ENCODE measurements around the gene DNAJA3.

The DNAJA3 gene

DNA sequence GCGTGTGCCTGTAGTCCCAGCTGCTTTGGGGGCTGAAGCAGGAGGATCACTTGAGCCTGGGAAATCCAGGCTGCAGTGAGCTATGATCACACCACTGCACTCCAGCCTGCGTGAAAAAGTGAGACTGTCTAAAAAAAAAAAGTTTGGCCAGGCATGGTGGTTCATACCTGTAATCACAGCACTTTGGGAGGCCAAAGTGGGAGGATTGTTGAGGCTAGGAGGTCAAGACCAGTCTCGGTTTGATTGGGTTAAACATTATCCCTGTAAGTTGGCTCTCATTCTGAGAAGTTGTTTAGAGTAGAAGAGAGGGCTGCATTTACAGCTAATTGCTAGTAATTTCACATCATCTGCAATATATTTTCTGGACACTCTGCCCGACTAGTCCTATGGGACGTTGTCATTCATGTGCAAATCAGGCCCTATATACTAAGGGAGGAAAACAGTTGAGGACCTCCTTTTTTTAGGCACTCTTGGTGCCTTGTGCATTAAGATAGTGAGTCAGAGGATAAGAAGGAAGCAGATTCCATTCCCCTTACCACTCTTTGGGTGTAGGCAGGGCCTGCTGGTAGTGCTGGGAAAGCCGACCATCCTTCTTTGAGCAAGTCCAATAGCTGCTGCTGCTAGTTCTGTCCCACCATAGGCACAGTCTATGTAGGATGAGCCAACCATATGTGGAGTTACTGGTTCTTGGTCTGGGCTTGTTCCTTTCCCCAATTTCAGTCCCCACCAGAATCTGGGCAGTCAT, 69.2 kb downstream of the DNAJA3 start:
- no peak for TF ChIP-seq NFRKB (IDR thresholded peaks at IDR 0.05)
- no peak for TF ChIP-seq FOXA1 (IDR thresholded peaks at IDR 0.05)
- TF ChIP-seq ZNF384 (IDR thresholded peaks at IDR 0.05): no peak
- no peak for TF ChIP-seq ELF4 (IDR thresholded peaks at IDR 0.05)
- TF ChIP-seq SUZ12 (IDR thresholded peaks at IDR 0.05): no peak
- no peak for TF ChIP-seq ARNT (IDR thresholded peaks at IDR 0.05)
- TF ChIP-seq FOXK2 (IDR thresholded peaks at IDR 0.05): no peak
- TF ChIP-seq BHLHE40 (IDR thresholded peaks at IDR 0.05; ENCODE audit: borderline replicate concordance): no peak
- TF ChIP-seq FOXM1 (IDR thresholded peaks at IDR 0.05; ENCODE audit: borderline replicate concordance): no peak
- TF ChIP-seq SP1 (IDR thresholded peaks at IDR 0.05): no peak
- no peak for TF ChIP-seq TARDBP (IDR thresholded peaks at IDR 0.05)
- ChIA-PET CTCF (no interaction called here), POLR2A (no interaction called here)
- DNase-seq (ENCODE audit: extremely low spot score): no peak

- no peak for DNase-seq (ENCODE audit: extremely low spot score)
- ChIA-PET CTCF (no interaction called here), POLR2A (no interaction called here)
- TF ChIP-seq FOXK2 (IDR thresholded peaks at IDR 0.05) (no peak), HDGF (IDR thresholded peaks at IDR 0.05; ENCODE audit: borderline replicate concordance) (no peak), ARNT (IDR thresholded peaks at IDR 0.05) (no peak), TARDBP (IDR thresholded peaks at IDR 0.05) (no peak), ZNF384 (IDR thresholded peaks at IDR 0.05) (no peak)
Observed at GRCh38 chr16:4495766-4496165, 70.1 kb downstream of the DNAJA3 start.

DNA sequence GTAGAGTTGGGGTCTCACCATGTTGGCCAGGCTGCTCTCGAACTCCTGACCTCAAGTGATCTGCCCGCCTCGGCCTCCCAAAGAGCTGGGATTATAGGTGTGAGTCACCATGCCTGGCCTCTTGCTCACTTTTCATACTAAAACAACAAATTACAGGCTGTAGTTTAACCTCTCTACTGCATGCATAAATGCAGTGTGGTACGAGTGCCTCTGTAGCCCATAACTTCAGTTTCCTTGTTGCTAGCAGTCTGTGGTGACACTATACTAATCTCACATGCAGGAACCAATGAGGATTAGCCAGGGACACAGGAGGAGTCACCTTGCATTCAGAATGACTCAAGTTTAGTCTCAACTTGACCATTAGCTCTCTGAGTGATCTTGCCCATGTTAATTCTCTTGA, 70.6 kb downstream of the DNAJA3 start:
- DNase-seq (ENCODE audit: extremely low spot score): no peak
- POLR2A ChIA-PET: no interaction called here
- TF ChIP-seq HDGF (IDR thresholded peaks at IDR 0.05; ENCODE audit: borderline replicate concordance) (no peak), ELF4 (IDR thresholded peaks at IDR 0.05) (no peak), CTBP1 (IDR thresholded peaks at IDR 0.05; ENCODE audit: borderline replicate concordance) (no peak), ARNT (IDR thresholded peaks at IDR 0.05) (no peak), ZNF384 (IDR thresholded peaks at IDR 0.05) (no peak), SUZ12 (IDR thresholded peaks at IDR 0.05) (no peak), L3MBTL2 (conservative IDR thresholded peaks at IDR 0.05) (no peak), PKNOX1 (IDR thresholded peaks at IDR 0.05) (no peak), SP1 (IDR thresholded peaks at IDR 0.05) (no peak), FOXA1 (IDR thresholded peaks at IDR 0.05) (no peak)
- CTCF ChIA-PET: no interaction called here

DNA sequence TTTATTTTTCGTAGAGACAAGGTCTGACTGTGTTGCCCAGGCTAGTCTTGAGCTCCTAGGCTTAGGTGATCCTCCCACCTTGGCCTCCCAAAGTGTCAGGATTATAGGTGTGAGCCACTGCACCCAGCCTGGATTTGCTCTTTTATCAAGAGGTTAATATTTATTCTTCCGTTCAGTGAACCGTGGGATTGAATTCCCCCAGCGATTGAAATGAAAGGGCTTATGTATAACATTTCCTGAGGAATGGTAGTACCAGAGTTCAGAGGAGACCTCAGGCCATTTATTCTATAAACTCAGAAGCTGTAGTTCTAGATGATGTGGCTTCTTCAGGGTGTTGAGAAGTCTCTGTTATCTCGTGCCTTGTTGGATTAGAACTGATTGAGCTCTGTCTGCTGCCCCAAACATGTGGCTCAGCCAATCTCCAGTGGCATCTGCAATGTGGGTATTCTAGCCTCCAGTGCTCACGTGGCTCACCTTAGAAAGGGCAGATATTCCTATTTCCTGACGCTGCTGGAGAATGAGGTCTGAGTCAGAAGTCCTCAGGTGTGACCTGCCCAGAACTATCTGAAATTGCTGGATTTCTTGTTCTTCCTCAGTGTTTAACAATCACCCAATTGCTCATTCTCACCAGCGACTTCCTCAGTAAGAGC, 73.0 kb downstream of the DNAJA3 start:
- DNase-seq (ENCODE audit: extremely low spot score): no peak
- ChIA-PET CTCF (no interaction called here), POLR2A (no interaction called here)
- TF ChIP-seq ZNF384 (IDR thresholded peaks at IDR 0.05) (no peak), SP1 (IDR thresholded peaks at IDR 0.05) (no peak), TARDBP (IDR thresholded peaks at IDR 0.05) (no peak), L3MBTL2 (conservative IDR thresholded peaks at IDR 0.05) (no peak), FOXM1 (IDR thresholded peaks at IDR 0.05; ENCODE audit: borderline replicate concordance) (no peak), FOXA1 (IDR thresholded peaks at IDR 0.05) (no peak), BHLHE40 (IDR thresholded peaks at IDR 0.05; ENCODE audit: borderline replicate concordance) (no peak), CTBP1 (IDR thresholded peaks at IDR 0.05; ENCODE audit: borderline replicate concordance) (no peak), ARNT (IDR thresholded peaks at IDR 0.05) (no peak), HDGF (IDR thresholded peaks at IDR 0.05; ENCODE audit: borderline replicate concordance) (no peak), FOXK2 (IDR thresholded peaks at IDR 0.05) (no peak)

GRCh38 chr16:4499196-4499555, 73.5 kb downstream of the DNAJA3 start:
- no peak for TF ChIP-seq FOXA1 (IDR thresholded peaks at IDR 0.05)
- POLR2A ChIA-PET: no interaction called here
- CTCF ChIA-PET: no interaction called here
- no peak for DNase-seq (ENCODE audit: extremely low spot score)

- DNase-seq (ENCODE audit: extremely low spot score): no peak
- CTCF ChIA-PET: interaction anchor here (0.7 to 1.9 kb wide), 2 partner anchors 18 to 19 kb away, joined by 3 to 6 read pairs; no protein-coding TSS in a partner anchor
- POLR2A ChIA-PET: no interaction called here
- TF ChIP-seq CTBP1 (IDR thresholded peaks at IDR 0.05; ENCODE audit: borderline replicate concordance): no peak
- TF ChIP-seq LEF1 (IDR thresholded peaks at IDR 0.05; ENCODE audit: borderline replicate concordance): no peak
- TF ChIP-seq ZNF384 (IDR thresholded peaks at IDR 0.05): no peak
- no peak for TF ChIP-seq PKNOX1 (IDR thresholded peaks at IDR 0.05)
- TF ChIP-seq ARNT (IDR thresholded peaks at IDR 0.05): no peak
- no peak for TF ChIP-seq SUZ12 (IDR thresholded peaks at IDR 0.05)
- TF ChIP-seq BHLHE40 (IDR thresholded peaks at IDR 0.05; ENCODE audit: borderline replicate concordance): no peak
- no peak for TF ChIP-seq FOXA1 (IDR thresholded peaks at IDR 0.05)
- TF ChIP-seq FOXK2 (IDR thresholded peaks at IDR 0.05): no peak
- TF ChIP-seq HDGF (IDR thresholded peaks at IDR 0.05; ENCODE audit: borderline replicate concordance): no peak
- TF ChIP-seq TARDBP (IDR thresholded peaks at IDR 0.05): no peak
- no peak for TF ChIP-seq SP1 (IDR thresholded peaks at IDR 0.05)
- no peak for TF ChIP-seq L3MBTL2 (conservative IDR thresholded peaks at IDR 0.05)
- no peak for TF ChIP-seq ELF4 (IDR thresholded peaks at IDR 0.05)
- TF ChIP-seq FOXM1 (IDR thresholded peaks at IDR 0.05; ENCODE audit: borderline replicate concordance): no peak
- TF ChIP-seq NFRKB (IDR thresholded peaks at IDR 0.05): no peak
Observed at GRCh38 chr16:4500272-4500671, 74.6 kb downstream of the DNAJA3 start.

- ChIA-PET POLR2A (no interaction called here), CTCF (interaction anchor here (0.7 to 1.9 kb wide), 2 partner anchors 18 to 20 kb away, joined by 3 to 6 read pairs; no protein-coding TSS in a partner anchor)
- TF ChIP-seq BHLHE40 (IDR thresholded peaks at IDR 0.05; ENCODE audit: borderline replicate concordance) (no peak), TARDBP (IDR thresholded peaks at IDR 0.05) (no peak), ZNF384 (IDR thresholded peaks at IDR 0.05) (no peak), FOXM1 (IDR thresholded peaks at IDR 0.05; ENCODE audit: borderline replicate concordance) (no peak), LEF1 (IDR thresholded peaks at IDR 0.05; ENCODE audit: borderline replicate concordance) (no peak), HDGF (IDR thresholded peaks at IDR 0.05; ENCODE audit: borderline replicate concordance) (no peak), SP1 (IDR thresholded peaks at IDR 0.05) (no peak), L3MBTL2 (conservative IDR thresholded peaks at IDR 0.05) (no peak), CTBP1 (IDR thresholded peaks at IDR 0.05; ENCODE audit: borderline replicate concordance) (no peak), PKNOX1 (IDR thresholded peaks at IDR 0.05) (no peak), FOXA1 (IDR thresholded peaks at IDR 0.05) (no peak), FOXK2 (IDR thresholded peaks at IDR 0.05) (no peak), NFRKB (IDR thresholded peaks at IDR 0.05) (no peak), ARNT (IDR thresholded peaks at IDR 0.05) (no peak), SUZ12 (IDR thresholded peaks at IDR 0.05) (no peak), ELF4 (IDR thresholded peaks at IDR 0.05) (no peak)
Observed at GRCh38 chr16:4501071-4501478, 75.4 kb downstream of the DNAJA3 start.

More at GRCh38 chr16:4501071-4501478, 75.4 kb downstream of the DNAJA3 start:
- no peak for DNase-seq (ENCODE audit: extremely low spot score)
